Endothelial cell of umbilical vein (primary cell): Measurements from ENCODE around the gene MFSD1.

Experiments used
- EZH2 ChIP-seq: IDR thresholded peaks from 2 replicates; pipeline ENCODE4 v1.6.1; 2012; ENCODE audit warnings: borderline replicate concordance, low read depth, mild to moderate bottlenecking, moderate library complexity, low read length, inconsistent platforms; ENCODE audit not compliant: severe bottlenecking
- GATA2 ChIP-seq: IDR thresholded peaks from 2 replicates; pipeline ENCODE4 v1.7.0; 2011; ENCODE audit warnings: low read depth, mild to moderate bottlenecking, moderate library complexity, mixed read lengths, low read length; ENCODE audit not compliant: insufficient read length, insufficient read depth
- JUN ChIP-seq: IDR thresholded peaks from 2 replicates; pipeline ENCODE4 v1.6.1; 2011; ENCODE audit warnings: borderline replicate concordance, low read depth; ENCODE audit not compliant: insufficient read length, insufficient read depth
- MAX ChIP-seq: IDR thresholded peaks from 2 replicates; pipeline ENCODE4 v1.6.1; 2011; ENCODE audit not compliant: insufficient read depth, insufficient read length
- MYC ChIP-seq: IDR thresholded peaks from one replicate; pipeline ENCODE4 v1.6.1; 2011; ENCODE audit warnings: mild to moderate bottlenecking, low read depth, low read length
- POLR2A ChIP-seq: IDR thresholded peaks from 2 replicates; pipeline ENCODE4 v1.6.1; 2012; ENCODE audit warnings: low read depth, mild to moderate bottlenecking, control low read depth, low read length
- POLR2AphosphoS5 ChIP-seq: IDR thresholded peaks from 2 replicates; pipeline ENCODE4 v1.6.1; 2012; ENCODE audit warnings: low read depth, mild to moderate bottlenecking, control low read depth, low read length, moderate library complexity; ENCODE audit not compliant: insufficient read depth
- TF ChIP-seq, protein P1 (sequence below), 2 donors: IDR thresholded peaks; 1 replicate in 1 of 2; 2 replicates in 1 of 2; pipeline ENCODE4 v1.5.1; 2011; ENCODE audit warnings: low read length in 2 of 2, mild to moderate bottlenecking in 2 of 2, moderate library complexity in 2 of 2, control low read depth in 1 of 2, inconsistent platforms in 1 of 2, low read depth in 1 of 2; ENCODE audit not compliant: insufficient read depth in 1 of 2; ENCODE audit errors: extremely low read depth in 1 of 2

- TF ChIP-seq, protein P1, sequence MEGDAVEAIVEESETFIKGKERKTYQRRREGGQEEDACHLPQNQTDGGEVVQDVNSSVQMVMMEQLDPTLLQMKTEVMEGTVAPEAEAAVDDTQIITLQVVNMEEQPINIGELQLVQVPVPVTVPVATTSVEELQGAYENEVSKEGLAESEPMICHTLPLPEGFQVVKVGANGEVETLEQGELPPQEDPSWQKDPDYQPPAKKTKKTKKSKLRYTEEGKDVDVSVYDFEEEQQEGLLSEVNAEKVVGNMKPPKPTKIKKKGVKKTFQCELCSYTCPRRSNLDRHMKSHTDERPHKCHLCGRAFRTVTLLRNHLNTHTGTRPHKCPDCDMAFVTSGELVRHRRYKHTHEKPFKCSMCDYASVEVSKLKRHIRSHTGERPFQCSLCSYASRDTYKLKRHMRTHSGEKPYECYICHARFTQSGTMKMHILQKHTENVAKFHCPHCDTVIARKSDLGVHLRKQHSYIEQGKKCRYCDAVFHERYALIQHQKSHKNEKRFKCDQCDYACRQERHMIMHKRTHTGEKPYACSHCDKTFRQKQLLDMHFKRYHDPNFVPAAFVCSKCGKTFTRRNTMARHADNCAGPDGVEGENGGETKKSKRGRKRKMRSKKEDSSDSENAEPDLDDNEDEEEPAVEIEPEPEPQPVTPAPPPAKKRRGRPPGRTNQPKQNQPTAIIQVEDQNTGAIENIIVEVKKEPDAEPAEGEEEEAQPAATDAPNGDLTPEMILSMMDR (IDR thresholded peaks at IDR 0.05; ENCODE audit: extremely low read depth in 1 of 2, insufficient read depth in 1 of 2, low read depth in 1 of 2, low read length in 2 of 2) = no peak
- TF ChIP-seq POLR2AphosphoS5 (no peak), MAX (no peak), POLR2A (no peak), EZH2 (no peak), JUN (no peak), MYC (no peak), GATA2 (no peak)
Observed at GRCh38 chr3:158808697-158809096, 6.8 kb downstream of the MFSD1 start.
